Choroid plexus epithelial cell (primary cell): Measurements from ENCODE around the gene SLC23A1.
"Not testable (repeated sequence)": the region's sequence is repeated elsewhere in the genome, so short reads cannot be mapped to it uniquely, and the experiment has no call there.

ENCODE experiments used
- DNase-seq: peaks from one replicate; pipeline ENCODE4 v3.0.0-alpha.2; 2010; ENCODE audit warnings: low read depth
- H3K4me3 ChIP-seq: 2 replicates; pipeline ENCODE4 v1.5.1; 2011; ENCODE audit warnings: low read depth, mild to moderate bottlenecking, control low read depth, low read length, moderate library complexity
- TF ChIP-seq, protein P1 (sequence below): conservative IDR thresholded peaks from 2 replicates; pipeline ENCODE4 v1.5.1; 2011; ENCODE audit warnings: low read depth, mild to moderate bottlenecking, control low read depth, inconsistent platforms, low read length, moderate library complexity

The SLC23A1 gene

DNA sequence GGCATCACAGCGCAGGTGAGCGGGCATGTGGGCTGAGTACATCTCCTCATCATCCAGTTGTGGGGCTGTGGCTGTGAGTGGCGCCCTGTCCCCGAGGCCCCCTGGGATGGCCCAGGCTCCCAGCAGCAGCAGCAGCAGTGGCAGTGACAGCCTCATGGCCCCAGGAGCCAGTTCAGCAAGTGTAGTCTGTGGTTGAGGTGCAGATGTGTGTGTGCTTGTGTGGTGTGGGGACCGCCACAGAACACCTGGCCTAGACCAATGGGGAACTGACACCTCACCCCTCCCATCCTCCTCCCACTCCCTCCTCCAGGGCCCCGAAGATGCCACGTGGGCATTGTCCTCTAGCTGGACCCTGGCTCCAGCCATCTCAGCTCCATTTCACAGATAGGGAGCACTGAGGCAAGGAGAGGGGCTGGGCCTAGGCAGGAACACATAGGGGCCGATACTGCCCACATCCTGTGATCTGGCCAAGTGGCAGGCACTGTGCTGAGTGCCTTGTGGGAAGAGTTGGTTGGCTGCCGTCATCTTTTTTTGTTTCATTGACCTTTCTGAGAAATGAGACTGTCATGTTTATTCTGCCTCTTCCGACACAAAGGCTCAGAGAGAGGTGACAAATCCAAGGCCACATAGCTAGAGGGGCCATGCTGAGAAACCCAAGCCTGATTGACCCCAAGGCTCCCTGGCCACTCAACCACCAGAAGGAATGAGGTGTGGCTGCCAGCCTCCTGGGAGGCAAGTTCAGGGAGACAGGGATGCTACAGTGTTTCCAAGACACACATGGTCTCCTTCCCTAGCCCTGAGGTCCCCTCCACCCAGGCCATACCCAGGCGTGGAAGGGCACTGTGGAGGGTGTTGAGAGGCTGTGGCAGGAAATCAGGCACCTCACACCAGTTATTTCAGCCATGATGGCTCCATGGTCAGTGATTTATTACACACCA lies 6.9 kb upstream of the SLC23A1 start, which contains the start of gene MZB1:
Gene MZB1 (minus strand): TSS at position 213 of the 938 bp plus-strand sequence. CDS start 57 bp downstream, at position 156.
- TF ChIP-seq, protein P1, sequence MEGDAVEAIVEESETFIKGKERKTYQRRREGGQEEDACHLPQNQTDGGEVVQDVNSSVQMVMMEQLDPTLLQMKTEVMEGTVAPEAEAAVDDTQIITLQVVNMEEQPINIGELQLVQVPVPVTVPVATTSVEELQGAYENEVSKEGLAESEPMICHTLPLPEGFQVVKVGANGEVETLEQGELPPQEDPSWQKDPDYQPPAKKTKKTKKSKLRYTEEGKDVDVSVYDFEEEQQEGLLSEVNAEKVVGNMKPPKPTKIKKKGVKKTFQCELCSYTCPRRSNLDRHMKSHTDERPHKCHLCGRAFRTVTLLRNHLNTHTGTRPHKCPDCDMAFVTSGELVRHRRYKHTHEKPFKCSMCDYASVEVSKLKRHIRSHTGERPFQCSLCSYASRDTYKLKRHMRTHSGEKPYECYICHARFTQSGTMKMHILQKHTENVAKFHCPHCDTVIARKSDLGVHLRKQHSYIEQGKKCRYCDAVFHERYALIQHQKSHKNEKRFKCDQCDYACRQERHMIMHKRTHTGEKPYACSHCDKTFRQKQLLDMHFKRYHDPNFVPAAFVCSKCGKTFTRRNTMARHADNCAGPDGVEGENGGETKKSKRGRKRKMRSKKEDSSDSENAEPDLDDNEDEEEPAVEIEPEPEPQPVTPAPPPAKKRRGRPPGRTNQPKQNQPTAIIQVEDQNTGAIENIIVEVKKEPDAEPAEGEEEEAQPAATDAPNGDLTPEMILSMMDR = no peak
- no peak within 1 kb of the TSS for H3K4me3 ChIP-seq
- no peak for DNase-seq

DNA sequence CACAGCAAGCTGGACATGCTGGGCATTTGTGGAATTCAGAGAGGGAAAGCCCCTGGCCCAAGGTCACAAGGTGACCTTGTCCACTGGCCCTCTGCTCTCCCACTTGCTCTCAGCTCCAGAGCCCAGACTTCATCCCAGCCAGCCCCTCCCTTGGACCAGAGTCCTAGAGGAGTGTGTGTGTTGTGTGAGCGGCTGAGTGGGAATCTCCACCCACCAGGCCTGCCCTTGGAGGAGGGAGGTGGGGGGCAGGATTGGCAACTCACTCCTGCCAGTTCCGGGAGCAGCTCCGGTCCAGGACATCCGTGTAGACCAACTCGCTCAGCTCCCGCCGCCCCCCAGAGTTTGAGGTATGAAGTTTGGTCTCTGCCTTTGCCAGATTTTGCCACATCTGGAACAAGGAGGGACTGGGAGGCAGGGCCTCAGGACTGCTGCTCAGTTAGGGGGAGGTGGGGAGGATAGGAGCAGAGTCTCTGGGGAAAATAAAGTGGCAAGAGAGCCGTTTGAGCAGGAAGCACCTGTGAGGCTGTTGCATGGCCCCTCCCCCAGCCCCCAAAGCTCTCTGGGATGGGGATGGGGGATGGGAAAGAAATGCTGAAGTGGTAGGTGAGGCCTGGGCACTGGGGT lies 5.2 kb upstream of the SLC23A1 start:
- H3K4me3 ChIP-seq = no peak overlapping the region
- DNase-seq = no peak
- TF ChIP-seq, protein P1 = no peak

DNA sequence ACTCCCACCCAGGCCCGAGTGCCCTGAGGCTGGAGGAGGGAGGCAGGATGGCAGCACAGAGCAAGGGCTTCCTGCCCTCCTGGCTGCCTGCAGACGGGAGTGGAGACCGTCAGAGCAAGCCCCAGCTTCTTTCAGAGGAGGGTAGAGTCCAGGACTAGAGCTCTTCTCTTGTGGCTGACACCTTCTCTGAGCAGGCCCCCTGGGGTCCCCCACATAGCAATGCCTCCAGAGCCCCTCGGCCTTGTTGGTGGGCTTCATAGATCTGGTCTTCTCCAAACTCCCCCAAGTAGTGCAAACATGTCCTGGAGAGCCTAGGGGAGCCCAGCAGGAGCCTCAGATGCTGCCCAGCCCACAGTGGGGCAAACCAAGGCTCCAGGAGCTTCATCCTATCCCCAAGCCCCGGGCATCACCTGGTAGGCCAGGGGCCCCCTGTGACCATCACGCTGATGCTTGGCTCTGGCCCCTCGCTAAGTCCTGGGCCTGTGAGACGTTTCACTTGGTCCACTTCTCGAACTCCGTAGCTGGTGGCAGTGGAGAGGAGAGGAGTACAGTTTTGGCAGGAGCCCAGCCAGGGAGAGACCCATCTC lies 4.6 kb upstream of the SLC23A1 start:
- no peak for DNase-seq
- TF ChIP-seq, protein P1 = no peak
- no peak overlapping the region for H3K4me3 ChIP-seq

DNA sequence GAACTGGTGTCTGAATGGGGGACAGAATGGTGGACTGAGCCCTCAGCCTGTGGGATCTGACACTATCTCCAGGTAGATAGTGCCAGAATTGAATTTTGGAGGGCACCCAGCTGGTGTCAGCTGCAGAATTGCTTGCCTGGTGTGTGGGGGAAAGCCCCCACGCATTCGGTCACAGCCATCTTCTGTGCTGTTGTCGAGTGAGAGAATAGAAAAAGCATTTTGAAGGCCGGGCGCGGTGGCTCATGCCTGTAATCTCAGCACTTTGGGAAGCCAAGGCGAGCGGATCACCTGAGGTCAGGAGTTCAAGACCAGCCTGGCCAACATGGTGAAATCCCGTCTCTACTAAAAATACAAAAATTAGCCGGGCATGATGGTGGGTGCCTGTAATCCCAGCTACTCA lies 3.9 kb upstream of the SLC23A1 start:
- H3K4me3 ChIP-seq, DNase-seq: not testable (repeated sequence)

DNA sequence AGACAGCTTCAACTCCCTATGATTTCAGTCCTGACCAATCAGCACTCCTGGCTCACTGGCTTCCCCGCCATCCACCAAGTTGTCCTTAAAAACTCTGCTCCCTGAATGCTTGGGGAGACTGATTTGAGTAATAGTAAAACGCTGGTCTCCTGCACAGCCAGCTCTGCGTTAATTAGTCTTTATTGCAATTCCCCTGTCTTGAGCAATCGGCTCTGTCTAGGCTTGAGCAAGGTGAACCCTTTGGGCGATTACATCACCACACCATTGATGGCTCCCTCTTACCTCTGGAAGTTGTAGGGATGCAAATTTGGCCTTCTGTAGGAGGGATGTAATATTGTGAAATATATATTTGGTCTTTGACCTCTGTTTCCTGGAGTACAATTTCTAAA lies 2.9 kb upstream of the SLC23A1 start:
- H3K4me3 ChIP-seq = no peak overlapping the region
- TF ChIP-seq, protein P1 = no peak
- no peak for DNase-seq

DNA sequence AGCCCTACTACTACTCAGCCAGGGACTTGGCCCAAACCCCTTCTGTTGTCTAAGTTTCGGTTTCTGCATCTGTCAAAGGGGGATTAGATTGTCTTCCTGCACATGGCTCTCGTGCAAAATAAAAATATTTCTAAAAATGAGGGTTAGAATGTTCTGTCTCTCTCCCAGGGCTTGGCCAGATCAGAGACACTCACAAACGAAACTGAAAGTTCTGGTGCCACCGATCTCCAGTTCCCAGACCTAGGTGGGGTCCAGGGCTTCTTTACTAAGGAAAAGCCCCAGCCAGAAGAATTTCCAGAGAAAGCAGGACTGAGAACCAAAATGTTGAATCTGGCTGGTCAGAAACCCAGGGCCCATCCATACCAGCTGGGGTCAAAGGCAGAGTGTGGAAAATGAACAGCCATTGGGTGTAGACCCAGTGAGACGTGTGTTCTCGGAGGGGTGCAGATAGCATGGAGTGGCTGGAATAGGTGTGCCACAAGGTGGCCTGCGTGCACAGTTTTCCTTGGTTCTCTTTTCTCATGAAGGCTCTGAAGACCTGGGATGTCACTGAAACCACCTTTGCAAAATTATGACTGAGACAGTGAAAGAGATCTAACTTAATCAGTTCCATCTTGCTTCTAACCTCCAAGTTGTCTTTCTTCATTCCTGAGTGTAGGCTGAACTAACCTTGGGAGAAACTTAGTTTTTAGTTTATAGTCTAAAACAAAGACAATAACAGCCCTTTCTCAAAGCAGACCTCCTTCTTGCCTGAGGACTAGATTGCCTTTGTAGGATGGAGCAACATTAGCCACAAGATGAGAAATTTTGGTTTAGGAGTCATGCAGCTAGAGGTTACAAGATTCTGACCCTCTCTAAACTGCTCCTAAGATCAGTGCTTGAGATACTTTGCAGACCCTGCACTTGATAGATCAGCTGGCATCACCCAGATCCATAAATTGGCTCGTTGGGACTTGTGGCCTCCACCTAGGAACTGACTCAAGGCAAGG lies 2.3 kb upstream of the SLC23A1 start:
- TF ChIP-seq, protein P1 = no peak
- H3K4me3 ChIP-seq = no peak overlapping the region
- no peak for DNase-seq
